ENCODE measurements around the gene C6orf136. TPM values are rescaled to one million over a fixed set of nuclear protein-coding genes. Genes with fewer than 3 reads are reported as not detected.
A peak's percentile ranks its signal among the peaks of the same experiment; 100 is the strongest.

C6orf136 gene
- total and polyA plus RNA-seq, 7 experiments from 2014 or later: 12.3 to 38.0 (median 29.5) TPM

DNA sequence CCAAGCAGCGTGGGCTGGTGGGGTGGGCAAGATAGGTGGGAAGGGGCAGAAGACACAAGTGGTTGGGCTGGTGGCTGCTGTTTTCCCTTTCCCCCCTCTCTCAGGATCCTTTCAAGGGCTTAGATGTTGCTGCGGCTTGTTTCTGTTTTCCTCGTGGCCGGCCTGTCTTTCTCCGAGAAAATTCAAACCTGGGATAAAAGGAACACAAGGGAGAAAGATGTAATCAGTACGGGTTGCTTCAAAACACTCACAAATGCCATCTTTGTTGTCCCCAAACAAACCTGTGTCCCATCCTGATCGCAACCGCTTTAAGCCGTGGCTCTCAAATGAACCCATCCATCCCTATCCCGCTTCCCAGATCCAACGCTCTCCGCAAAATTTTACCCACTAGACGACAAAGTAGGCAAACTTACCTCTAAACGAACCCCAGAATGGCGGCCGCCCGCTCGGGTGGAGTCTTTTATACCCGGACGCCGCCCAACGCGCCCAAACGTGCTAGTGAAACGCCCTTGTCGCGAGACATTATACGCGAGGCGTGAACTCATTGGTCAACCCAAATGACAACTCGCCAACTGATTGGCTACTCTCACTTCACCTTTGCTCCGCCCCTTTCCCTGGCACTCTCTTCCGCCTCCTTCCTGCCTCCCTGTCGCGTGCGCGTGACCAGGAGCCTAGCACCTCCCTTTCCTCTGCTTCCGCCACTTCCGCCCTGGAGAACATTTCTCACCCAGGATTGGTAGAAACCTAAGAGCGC, 29.9 kb upstream of the C6orf136 start, which contains the start of gene PPP1R10:
Gene PPP1R10 (minus strand): TSS at position 433 of the 754 bp plus-strand sequence. CDS start 7,299 bp downstream, outside the sequence.
- Mint-ChIP-seq H3K9me3 (peaks cover 0 to 26% (median 0%) of the 10 kb centered on the region in 11 donors), H3K27me3 (peaks cover 0 to 14% (median 0%) of the 10 kb centered on the region in 5 donors), H3K4me3 (peak within 1 kb of the TSS; percentile 88 to 100 (median 96)), H3K27ac (peak within 1 kb of the TSS; percentile 98 to 100 (median 100)), H3K36me3 (peaks cover 14 to 44% (median 29%) of the 10 kb centered on the region in 5 donors), H3K4me1 (peaks cover 28 to 51% (median 43%) of the 10 kb centered on the region in 7 donors)
- ATAC-seq (peak; percentile 89), DNase-seq (peak; percentile 86 to 100 (median 99))
- intact Hi-C loops (cut with micrococcal nuclease): loop anchor here (1.0 to 10.0 kb wide), 27 partner anchors 9 to 1580 kb away; partner anchors contain the start of genes ABCF1 (in 2 of the 2), ATAT1 (in 2 of the 2), C6orf136 (in 2 of the 2) and DHX16 (in 2 of the 2)
- Histone ChIP-seq H3K9me3 (ENCODE audit: control insufficient read depth in 2 of 3, low read length in 3 of 3) (no peaks in the 10 kb centered on the region), H3K27me3 (ENCODE audit: control insufficient read depth in 2 of 2, insufficient read depth in 2 of 2, low read length in 2 of 2) (no peaks in the 10 kb centered on the region), H3K36me3 (ENCODE audit: control insufficient read depth in 2 of 3, insufficient read depth in 3 of 3, low read length in 3 of 3) (peaks cover 15 to 38% (median 17%) of the 10 kb centered on the region in 3 experiments), H3K27ac (ENCODE audit: low read depth, low read length) (peak within 1 kb of the TSS; percentile 93), H3K4me3 (ENCODE audit: low read length) (peak within 1 kb of the TSS; percentile 90), H3K4me1 (ENCODE audit: control insufficient read depth in 2 of 2, insufficient read depth in 2 of 2, low read length in 2 of 2) (peaks cover 21 to 33% of the 10 kb centered on the region in 2 donors)
- CTCF ChIA-PET: interaction anchor here (1.7 to 2.4 kb wide), 2 partner anchors 62 to 105 kb away, joined by 10 to 13 read pairs; no protein-coding TSS in a partner anchor
- POLR2A ChIA-PET: interaction anchor here (0.8 to 2.8 kb wide), 23 partner anchors 9 to 1355 kb away, joined by 3 to 21 read pairs (median 10); partner anchors contain the start of genes ABCF1, ATAT1, C6orf136 and DHX16

DNA sequence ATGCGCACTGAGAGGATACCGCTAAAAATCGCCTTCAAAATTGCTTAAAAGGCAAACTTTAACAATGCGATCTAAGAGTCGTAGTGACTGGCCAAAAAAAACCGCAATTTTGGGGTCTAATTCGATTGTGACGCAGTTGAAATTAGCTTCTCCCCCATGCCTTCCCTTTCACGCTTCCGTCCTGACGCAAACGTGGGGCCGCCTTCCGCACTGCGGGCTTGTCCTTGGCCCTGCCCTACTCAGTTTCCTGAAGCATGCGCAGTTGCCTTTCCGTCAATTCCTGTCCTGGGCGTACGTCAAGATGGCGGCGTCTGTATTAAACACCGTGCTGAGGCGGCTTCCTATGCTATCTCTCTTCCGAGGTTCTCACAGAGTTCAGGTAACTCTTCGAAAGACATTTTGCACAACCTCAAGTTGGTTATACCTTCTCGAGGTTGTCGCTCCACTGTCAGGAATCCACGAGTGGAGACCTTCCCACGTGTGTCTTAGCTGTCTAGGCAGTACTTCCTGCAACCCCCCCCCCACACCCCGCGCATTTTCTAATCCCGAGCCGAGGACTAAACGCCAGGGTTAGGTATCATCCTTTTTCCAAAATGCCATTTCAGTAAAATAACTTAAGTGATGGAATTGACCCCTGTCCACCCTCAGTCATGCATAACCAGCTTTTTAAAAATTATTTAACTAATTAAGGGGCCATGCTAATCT, 29.2 kb upstream of the C6orf136 start, which contains the start of gene MRPS18B:
Gene MRPS18B (plus strand): TSS at position 276 of the 705 bp plus-strand sequence. CDS start 26 bp downstream, at position 302.
- Mint-ChIP-seq H3K9me3 (peaks cover 0 to 26% (median 0%) of the 10 kb centered on the region in 11 donors), H3K36me3 (peaks cover 14 to 47% (median 29%) of the 10 kb centered on the region in 5 donors), H3K27me3 (peaks cover 0 to 14% (median 0%) of the 10 kb centered on the region in 5 donors), H3K4me3 (peak within 1 kb of the TSS; percentile 88 to 100 (median 96)), H3K4me1 (peaks cover 25 to 49% (median 37%) of the 10 kb centered on the region in 7 donors), H3K27ac (peak within 1 kb of the TSS; percentile 98 to 100 (median 100))
- no peaks in the 10 kb centered on the region for H3K27me3 ChIP-seq (ENCODE audit: control insufficient read depth in 2 of 2, insufficient read depth in 2 of 2, low read length in 2 of 2)
- no peaks in the 10 kb centered on the region for H3K9me3 ChIP-seq (ENCODE audit: control insufficient read depth in 2 of 3, low read length in 3 of 3)
- ATAC-seq: peak; percentile 82
- intact Hi-C loops (cut with micrococcal nuclease): loop anchor here (1.0 to 10.0 kb wide), 27 partner anchors 9 to 1580 kb away; partner anchors contain the start of genes ABCF1 (in 2 of the 2), ATAT1 (in 2 of the 2), C6orf136 (in 2 of the 2) and DHX16 (in 2 of the 2)
- peaks cover 21 to 31% of the 10 kb centered on the region in 2 donors for H3K4me1 ChIP-seq (ENCODE audit: control insufficient read depth in 2 of 2, insufficient read depth in 2 of 2, low read length in 2 of 2)
- ChIA-PET POLR2A (interaction anchor here (0.6 to 2.8 kb wide), 38 partner anchors 9 to 1354 kb away, joined by 3 to 21 read pairs (median 5); partner anchors contain the start of genes ABCF1, ATAT1, C6orf136 and DHX16), CTCF (interaction anchor here (0.7 to 2.4 kb wide), 5 partner anchors 61 to 105 kb away, joined by 4 to 13 read pairs (median 4); no protein-coding TSS in a partner anchor)
- peaks cover 15 to 45% (median 17%) of the 10 kb centered on the region in 3 experiments for H3K36me3 ChIP-seq (ENCODE audit: control insufficient read depth in 2 of 3, insufficient read depth in 3 of 3, low read length in 3 of 3)
- peak; percentile 83 to 100 (median 99) for DNase-seq
- peak within 1 kb of the TSS; percentile 93 for H3K27ac ChIP-seq (ENCODE audit: low read depth, low read length)
- peak within 1 kb of the TSS; percentile 90 for H3K4me3 ChIP-seq (ENCODE audit: low read length)

DNA sequence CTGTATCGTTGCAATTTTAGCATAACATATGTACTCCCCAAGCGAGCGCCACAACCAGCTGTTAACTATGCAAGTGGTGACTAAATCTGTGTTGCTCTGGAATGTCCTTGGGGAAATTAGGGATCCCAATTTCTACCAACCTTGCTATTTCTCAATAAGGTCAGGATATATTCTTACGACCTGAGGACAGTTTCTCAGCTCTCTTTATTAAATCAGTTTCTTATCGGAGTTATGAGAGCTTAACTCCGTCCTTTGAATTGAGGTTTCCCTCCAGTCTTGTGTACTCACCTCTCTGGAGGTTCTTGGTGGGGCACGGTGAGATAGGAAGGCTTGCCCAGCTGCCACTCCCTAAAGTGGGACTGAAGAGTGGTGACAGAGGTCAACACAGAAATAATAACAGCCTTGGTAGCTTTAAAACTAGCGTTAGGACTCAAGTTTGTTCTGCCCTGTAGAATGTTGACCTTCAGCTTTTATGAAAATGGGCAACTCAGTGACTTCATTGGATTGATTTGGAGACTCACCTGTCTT, 28.6 kb upstream of the C6orf136 start:
- peaks cover 23 to 45% (median 31%) of the 10 kb centered on the region in 7 donors for H3K4me1 Mint-ChIP-seq
- ATAC-seq: no peak

DNA sequence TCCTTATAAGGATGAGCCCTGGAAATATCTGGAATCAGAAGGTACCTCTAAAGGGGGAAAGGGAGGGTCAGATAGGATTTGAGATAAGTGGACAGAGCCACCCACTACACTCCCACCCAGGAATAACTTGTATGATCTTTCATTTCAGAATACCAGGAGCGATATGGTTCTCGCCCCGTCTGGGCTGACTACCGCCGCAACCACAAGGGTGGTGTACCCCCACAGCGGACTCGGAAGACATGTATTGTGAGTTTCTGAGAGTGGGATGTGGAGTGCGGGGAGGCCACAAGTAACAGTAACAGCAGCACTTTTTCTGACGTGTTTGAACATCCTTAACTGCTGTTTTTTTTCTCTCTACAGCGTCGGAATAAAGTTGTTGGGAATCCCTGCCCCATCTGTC, 27.4 kb upstream of the C6orf136 start:
- peaks cover 13 to 15% of the 10 kb centered on the region in 2 donors for H3K4me1 ChIP-seq (ENCODE audit: control insufficient read depth in 2 of 2, insufficient read depth in 2 of 2, low read length in 2 of 2)
- H3K27me3 ChIP-seq (ENCODE audit: control insufficient read depth in 2 of 2, insufficient read depth in 2 of 2, low read length in 2 of 2): no peaks in the 10 kb centered on the region
- H3K36me3 ChIP-seq (ENCODE audit: control insufficient read depth in 2 of 3, insufficient read depth in 3 of 3, low read length in 3 of 3): peaks cover 15 to 63% (median 21%) of the 10 kb centered on the region in 3 experiments
- no peak for DNase-seq
- peaks cover 15 to 34% (median 21%) of the 10 kb centered on the region in 7 donors for H3K4me1 Mint-ChIP-seq
- H3K4me3 ChIP-seq (ENCODE audit: low read length): no peak overlapping the region
- H3K36me3 Mint-ChIP-seq: peaks cover 14 to 38% (median 32%) of the 10 kb centered on the region in 5 donors
- ChIA-PET POLR2A (interaction anchor here (0.7 to 2.8 kb wide), 6 partner anchors 9 to 78 kb away, joined by 3 to 21 read pairs (median 8); partner anchors contain the start of gene PRR3), CTCF (interaction anchor here (2.4 kb wide), 1 partner anchor 59 kb away, joined by 10 read pairs; no protein-coding TSS in a partner anchor)
- H3K27ac ChIP-seq (ENCODE audit: low read depth, low read length): peak overlapping the region; percentile 93
- H3K4me3 Mint-ChIP-seq: peak overlapping the region in 7 of 10 donors; percentile 88 to 100 (median 95)
- H3K27me3 Mint-ChIP-seq: peaks cover 0 to 14% (median 0%) of the 10 kb centered on the region in 5 donors
- no peaks in the 10 kb centered on the region for H3K9me3 ChIP-seq (ENCODE audit: control insufficient read depth in 2 of 3, low read length in 3 of 3)
- intact Hi-C loops (cut with micrococcal nuclease): loop anchor here (5.0 to 10.0 kb wide), 8 partner anchors 123 to 1578 kb away; partner anchors contain the start of genes TRIM39 (in 2 of the 2), AGPAT1 (in 1 of the 2), DDR1 (in 1 of the 2) and FLOT1 (in 1 of the 2)
- peaks cover 0 to 26% (median 0%) of the 10 kb centered on the region in 11 donors for H3K9me3 Mint-ChIP-seq
- ATAC-seq: no peak
- peak overlapping the region in 7 of 9 donors; percentile 53 to 100 (median 100) for H3K27ac Mint-ChIP-seq

More for the DNA sequence above, 28.6 kb upstream of the C6orf136 start:
- Mint-ChIP-seq H3K27ac (peak overlapping the region; percentile 98 to 100 (median 100)), H3K27me3 (peaks cover 0 to 14% (median 0%) of the 10 kb centered on the region in 5 donors), H3K36me3 (peaks cover 14 to 45% (median 30%) of the 10 kb centered on the region in 5 donors), H3K4me3 (peak overlapping the region; percentile 88 to 100 (median 96)), H3K9me3 (peaks cover 0 to 26% (median 0%) of the 10 kb centered on the region in 11 donors)
- Histone ChIP-seq H3K36me3 (ENCODE audit: control insufficient read depth in 2 of 3, insufficient read depth in 3 of 3, low read length in 3 of 3) (peaks cover 15 to 51% (median 17%) of the 10 kb centered on the region in 3 experiments), H3K27ac (ENCODE audit: low read depth, low read length) (peak overlapping the region; percentile 93), H3K4me1 (ENCODE audit: control insufficient read depth in 2 of 2, insufficient read depth in 2 of 2, low read length in 2 of 2) (peaks cover 21 to 25% of the 10 kb centered on the region in 2 donors), H3K27me3 (ENCODE audit: control insufficient read depth in 2 of 2, insufficient read depth in 2 of 2, low read length in 2 of 2) (no peaks in the 10 kb centered on the region), H3K9me3 (ENCODE audit: control insufficient read depth in 2 of 3, low read length in 3 of 3) (no peaks in the 10 kb centered on the region), H3K4me3 (ENCODE audit: low read length) (peak overlapping the region; percentile 82)
- intact Hi-C loops (cut with micrococcal nuclease): loop anchor here (5.0 to 10.0 kb wide), 8 partner anchors 124 to 1579 kb away; partner anchors contain the start of genes TRIM39 (in 2 of the 2), AGPAT1 (in 1 of the 2), DDR1 (in 1 of the 2) and FLOT1 (in 1 of the 2)
- POLR2A ChIA-PET: interaction anchor here (0.5 to 2.8 kb wide), 37 partner anchors 8 to 1335 kb away, joined by 3 to 21 read pairs (median 5); partner anchors contain the start of genes ABCF1, ATAT1, C6orf136 and DHX16
- CTCF ChIA-PET: interaction anchor here (0.6 to 2.4 kb wide), 6 partner anchors 60 to 112 kb away, joined by 3 to 13 read pairs (median 4); no protein-coding TSS in a partner anchor
- no peak for DNase-seq

DNA sequence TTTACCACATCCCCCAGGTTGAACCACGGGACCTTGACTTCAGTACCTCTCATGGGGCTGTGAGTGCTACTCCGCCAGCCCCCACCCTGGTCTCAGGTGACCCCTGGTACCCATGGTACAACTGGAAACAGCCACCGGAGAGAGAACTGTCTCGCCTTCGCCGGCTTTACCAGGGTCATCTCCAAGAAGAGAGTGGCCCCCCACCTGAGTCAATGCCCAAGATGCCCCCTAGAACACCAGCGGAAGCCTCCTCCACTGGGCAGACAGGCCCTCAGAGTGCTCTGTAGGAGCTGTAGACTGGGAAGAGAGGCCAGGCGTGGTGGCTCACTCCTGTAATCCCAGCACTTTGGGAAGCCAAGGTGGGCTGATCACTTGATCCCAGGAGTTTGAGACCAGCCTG, 21.4 kb upstream of the C6orf136 start:
- H3K4me3 Mint-ChIP-seq: peak overlapping the region in 1 of 10 donors; percentile 88
- H3K36me3 Mint-ChIP-seq: peaks cover 7 to 25% (median 13%) of the 10 kb centered on the region in 5 donors
- Histone ChIP-seq H3K36me3 (ENCODE audit: control insufficient read depth in 2 of 3, insufficient read depth in 3 of 3, low read length in 3 of 3) (peaks cover 0 to 62% (median 19%) of the 10 kb centered on the region in 3 experiments), H3K9me3 (ENCODE audit: control insufficient read depth in 2 of 3, low read length in 3 of 3) (no peaks in the 10 kb centered on the region), H3K27ac (ENCODE audit: low read depth, low read length) (peak overlapping the region; percentile 92), H3K27me3 (ENCODE audit: control insufficient read depth in 2 of 2, insufficient read depth in 2 of 2, low read length in 2 of 2) (no peaks in the 10 kb centered on the region), H3K4me1 (ENCODE audit: control insufficient read depth in 2 of 2, insufficient read depth in 2 of 2, low read length in 2 of 2) (peaks cover 10 to 13% of the 10 kb centered on the region in 2 donors), H3K4me3 (ENCODE audit: low read length) (no peak overlapping the region)
- DNase-seq (no peak), ATAC-seq (no peak)
- H3K9me3 Mint-ChIP-seq: no peaks in the 10 kb centered on the region
- H3K27ac Mint-ChIP-seq: peak overlapping the region in 8 of 9 donors; percentile 72 to 97 (median 92)
- ChIA-PET CTCF (interaction anchor here (1.0 to 1.3 kb wide), 2 partner anchors 11 to 80 kb away, joined by 3 read pairs; no protein-coding TSS in a partner anchor), POLR2A (interaction anchor here (1.0 to 2.2 kb wide), 8 partner anchors 8 to 135 kb away, joined by 3 to 22 read pairs (median 4); partner anchors contain the start of genes ABCF1, MRPS18B and PPP1R10)
- H3K27me3 Mint-ChIP-seq: no peaks in the 10 kb centered on the region
- intact Hi-C loops (cut with micrococcal nuclease): no loop called here
- peaks cover 17 to 35% (median 28%) of the 10 kb centered on the region in 7 donors for H3K4me1 Mint-ChIP-seq

Data from naive thymus-derived CD4-positive, alpha-beta T cell (primary cell).